Measurements from ENCODE around the gene E2F3.

GRCh38 chr6:20386218-20386617, 15.5 kb upstream of the E2F3 start:
- TF ChIP-seq CTCF (tag by site-specific recombination; IDR thresholded peaks at IDR 0.05) (no peak), SCRT2 (tag by site-specific recombination; IDR thresholded peaks at IDR 0.05) (no peak), ZNF777 (tag by site-specific recombination; IDR thresholded peaks at IDR 0.05; ENCODE audit: borderline replicate concordance) (no peak), ATF2 (tag by site-specific recombination; IDR thresholded peaks at IDR 0.05; ENCODE audit: low read depth) (no peak), ZBTB26 (tag by site-specific recombination; optimal IDR thresholded peaks at IDR 0.05) (no peak)
